ENCODE measurements around the gene CACNA2D3.

GRCh38 chr3:54131890-54132289 is 9.5 kb downstream of the CACNA2D3 start:
- TF ChIP-seq POLR2AphosphoS5 (IDR thresholded peaks at IDR 0.05; ENCODE audit: borderline replicate concordance, low read depth, low read length) (no peak), EZH2 (IDR thresholded peaks at IDR 0.05) (no peak), FOXP2 (optimal IDR thresholded peaks at IDR 0.05; ENCODE audit: control extremely low read depth, extremely low read length, insufficient read depth) (no peak)
